GM12873 (cell line): ENCODE data around the gene RASSF5.

Experiments
- TF ChIP-seq, protein P1 (sequence below): IDR thresholded peaks from 2 replicates; pipeline ENCODE4 v1.5.1; 2012; ENCODE audit warnings: low read depth, mild to moderate bottlenecking, moderate library complexity, low read length, control low read depth; ENCODE audit not compliant: insufficient read depth; ENCODE audit errors: missing control alignments

RASSF5 gene

GRCh38 chr1:206512058-206512850, 4.9 kb downstream of the RASSF5 start:
- TF ChIP-seq, protein P1, sequence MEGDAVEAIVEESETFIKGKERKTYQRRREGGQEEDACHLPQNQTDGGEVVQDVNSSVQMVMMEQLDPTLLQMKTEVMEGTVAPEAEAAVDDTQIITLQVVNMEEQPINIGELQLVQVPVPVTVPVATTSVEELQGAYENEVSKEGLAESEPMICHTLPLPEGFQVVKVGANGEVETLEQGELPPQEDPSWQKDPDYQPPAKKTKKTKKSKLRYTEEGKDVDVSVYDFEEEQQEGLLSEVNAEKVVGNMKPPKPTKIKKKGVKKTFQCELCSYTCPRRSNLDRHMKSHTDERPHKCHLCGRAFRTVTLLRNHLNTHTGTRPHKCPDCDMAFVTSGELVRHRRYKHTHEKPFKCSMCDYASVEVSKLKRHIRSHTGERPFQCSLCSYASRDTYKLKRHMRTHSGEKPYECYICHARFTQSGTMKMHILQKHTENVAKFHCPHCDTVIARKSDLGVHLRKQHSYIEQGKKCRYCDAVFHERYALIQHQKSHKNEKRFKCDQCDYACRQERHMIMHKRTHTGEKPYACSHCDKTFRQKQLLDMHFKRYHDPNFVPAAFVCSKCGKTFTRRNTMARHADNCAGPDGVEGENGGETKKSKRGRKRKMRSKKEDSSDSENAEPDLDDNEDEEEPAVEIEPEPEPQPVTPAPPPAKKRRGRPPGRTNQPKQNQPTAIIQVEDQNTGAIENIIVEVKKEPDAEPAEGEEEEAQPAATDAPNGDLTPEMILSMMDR = no peak

- TF ChIP-seq, protein P1 = no peak
Measured at GRCh38 chr1:206512851-206513180, 5.5 kb downstream of the RASSF5 start.

- TF ChIP-seq, protein P1 = no peak
Measured at GRCh38 chr1:206513312-206514111, 6.2 kb downstream of the RASSF5 start.

- TF ChIP-seq, protein P1 = no peak
Measured at GRCh38 chr1:206514813-206515387, 7.6 kb downstream of the RASSF5 start.

DNA sequence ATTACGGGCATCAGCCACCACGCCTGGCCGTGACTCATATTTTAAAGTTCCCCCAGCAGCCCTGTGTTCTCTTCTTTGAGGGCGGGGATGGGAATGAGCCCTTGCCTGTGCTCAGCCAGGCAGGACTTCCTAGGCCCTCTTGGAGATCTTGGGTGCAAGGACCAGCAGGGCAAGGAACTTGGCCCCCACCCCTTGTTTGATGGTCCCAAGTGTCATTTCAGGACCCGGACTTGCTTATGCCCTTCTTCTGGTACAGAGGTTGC, 9.3 kb downstream of the RASSF5 start:
- TF ChIP-seq, protein P1 = no peak

GRCh38 chr1:206517784-206518183, 10.5 kb downstream of the RASSF5 start:
- TF ChIP-seq, protein P1 = no peak

DNA sequence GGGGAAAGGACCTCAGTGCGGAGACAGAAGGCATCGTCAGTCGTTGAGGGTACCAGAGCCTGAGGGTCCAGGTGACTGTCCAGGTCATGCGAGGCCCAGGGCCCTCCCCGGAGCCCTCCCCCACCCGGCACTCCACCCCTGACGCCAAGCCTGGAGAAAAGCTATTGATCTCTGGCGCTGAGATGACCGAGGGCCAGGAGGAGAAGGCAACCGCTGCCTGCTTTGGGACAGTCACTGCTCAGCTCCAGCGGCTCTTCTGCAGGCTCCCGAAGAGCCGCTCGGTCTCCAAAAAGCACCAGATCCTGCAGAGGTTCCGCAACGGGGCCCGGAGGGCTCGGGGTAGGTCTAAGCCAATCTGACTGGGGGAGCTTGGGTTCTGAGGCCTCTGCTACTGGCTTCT, 10.9 kb downstream of the RASSF5 start:
- TF ChIP-seq, protein P1 = no peak
